Inferior parietal cortex (tissue), 1 donor: Measurements from ENCODE around the gene NR1D1.

Experiments used
- DNase-seq: peaks from one replicate; pipeline ENCODE4 v3.0.0-alpha.2; 2016; ENCODE audit errors: extremely low spot score

The NR1D1 gene

GRCh38 chr17:40062329-40063186, 37.8 kb downstream of the NR1D1 start, which contains the start of gene THRA:
THRA (plus strand) TSS chr17:40062965; CDS start chr17:40074489, 11,524 bp downstream.
- DNase-seq = peak; percentile 43

GRCh38 chr17:40061609-40062038, 38.8 kb downstream of the NR1D1 start:
- no peak for DNase-seq

GRCh38 chr17:40060887-40061608, 39.3 kb downstream of the NR1D1 start:
- DNase-seq = peak; percentile 22

GRCh38 chr17:40059729-40060475, 40.5 kb downstream of the NR1D1 start:
- DNase-seq = peak; percentile 16

- no peak for DNase-seq
Observed at GRCh38 chr17:40058865-40059264, 41.5 kb downstream of the NR1D1 start.

GRCh38 chr17:40058186-40058784, 42.1 kb downstream of the NR1D1 start:
- DNase-seq = no peak

GRCh38 chr17:40056379-40057015, 43.9 kb downstream of the NR1D1 start:
- DNase-seq = peak; percentile 56
